DND-41 (cell line): Measurements from ENCODE around the gene ERCC6L2.

Experiments used
- ATAC-seq: fragments of 200-7000 bp; cut with Tn5 transposase; 3 replicates; pipeline ENCODE4 v1.9.1; 2021; ENCODE audit warnings: low read depth; ENCODE audit not compliant: insufficient read depth
- DNase-seq: peaks from one replicate; pipeline ENCODE4 v3.0.0-alpha.2; 2020
- H2AFZ ChIP-seq: 2 replicates; pipeline ENCODE4 v1.6.0; 2012; ENCODE audit warnings: low read depth, low read length
- H3K27ac ChIP-seq: 2 replicates; pipeline ENCODE4 v1.5.1; 2012; ENCODE audit warnings: low read length, inconsistent platforms
- H3K27me3 ChIP-seq: fragments of 200-600 bp; sonication (generic); 2 replicates; pipeline ENCODE4 v1.6.0; 2012; ENCODE audit warnings: low read length, mild to moderate bottlenecking, inconsistent platforms; ENCODE audit not compliant: insufficient read depth, poor library complexity
- H3K36me3 ChIP-seq: 2 replicates; pipeline ENCODE4 v1.5.1; 2012; ENCODE audit warnings: low read length, inconsistent platforms; ENCODE audit not compliant: insufficient read depth
- H3K4me1 ChIP-seq: 2 replicates; pipeline ENCODE4 v1.5.1; 2012; ENCODE audit warnings: mild to moderate bottlenecking, low read length; ENCODE audit not compliant: insufficient read depth
- H3K4me2 ChIP-seq: 2 replicates; pipeline ENCODE4 v1.6.0; 2012; ENCODE audit warnings: mild to moderate bottlenecking, moderate library complexity, low read length, inconsistent platforms; ENCODE audit not compliant: insufficient read depth
- H3K4me3 ChIP-seq, 2 experiments: fragments of 200-600 bp in 1 of 2; shearing (Covaris generic) in 1 of 2; 2 replicates each; pipeline ENCODE4 v1.5.1; 2012 to 2016; ENCODE audit warnings: inconsistent platforms in 2 of 2, low read length in 2 of 2, mild to moderate bottlenecking in 2 of 2, low read depth in 1 of 2, moderate library complexity in 1 of 2
- H3K79me2 ChIP-seq: 2 replicates; pipeline ENCODE4 v1.6.0; 2012; ENCODE audit warnings: low read length, inconsistent platforms; ENCODE audit not compliant: insufficient read depth
- H3K9ac ChIP-seq: 2 replicates; pipeline ENCODE4 v1.6.0; 2012; ENCODE audit warnings: low read depth, mild to moderate bottlenecking, inconsistent platforms, low read length, moderate library complexity
- H3K9me3 ChIP-seq: 2 replicates; pipeline ENCODE4 v1.5.1; 2012; ENCODE audit warnings: low read length, moderate library complexity, mild to moderate bottlenecking, inconsistent platforms; ENCODE audit not compliant: insufficient read depth, severe bottlenecking
- H4K20me1 ChIP-seq: 2 replicates; pipeline ENCODE4 v1.6.0; 2012; ENCODE audit warnings: low read length; ENCODE audit not compliant: insufficient read depth
- CTCF ChIP-seq: IDR thresholded peaks from 2 replicates; pipeline ENCODE4 v1.5.1; 2012; ENCODE audit warnings: borderline replicate concordance, low read length, moderate library complexity, mild to moderate bottlenecking; ENCODE audit not compliant: poor library complexity, severe bottlenecking; ENCODE audit errors: extremely low read depth
- EZH2 ChIP-seq: IDR thresholded peaks from 3 replicates; pipeline ENCODE4 v1.6.1; 2012; ENCODE audit warnings: borderline replicate concordance, low read depth, mild to moderate bottlenecking, moderate library complexity, low read length, inconsistent platforms; ENCODE audit not compliant: severe bottlenecking

ERCC6L2 gene

GRCh38 chr9:95927271-95928004, 51.9 kb downstream of the ERCC6L2 start:
- H2AFZ ChIP-seq = no peak overlapping the region
- H3K4me3 ChIP-seq = no peak overlapping the region
- H3K4me1 ChIP-seq = no peaks in the 10 kb centered on the region
- H3K4me2 ChIP-seq = no peak overlapping the region
- no peak overlapping the region for H3K9ac ChIP-seq
- DNase-seq (no peak), ATAC-seq (no peak)
- TF ChIP-seq EZH2 = no peak
- no peak for TF ChIP-seq CTCF
- no peaks in the 10 kb centered on the region for H3K9me3 ChIP-seq
- H3K79me2 ChIP-seq = no peaks in the 10 kb centered on the region
- no peak overlapping the region for H3K27ac ChIP-seq
- peaks cover 66% of the 10 kb centered on the region for H3K36me3 ChIP-seq
- H4K20me1 ChIP-seq = no peaks in the 10 kb centered on the region
- H3K27me3 ChIP-seq = no peaks in the 10 kb centered on the region

DNA sequence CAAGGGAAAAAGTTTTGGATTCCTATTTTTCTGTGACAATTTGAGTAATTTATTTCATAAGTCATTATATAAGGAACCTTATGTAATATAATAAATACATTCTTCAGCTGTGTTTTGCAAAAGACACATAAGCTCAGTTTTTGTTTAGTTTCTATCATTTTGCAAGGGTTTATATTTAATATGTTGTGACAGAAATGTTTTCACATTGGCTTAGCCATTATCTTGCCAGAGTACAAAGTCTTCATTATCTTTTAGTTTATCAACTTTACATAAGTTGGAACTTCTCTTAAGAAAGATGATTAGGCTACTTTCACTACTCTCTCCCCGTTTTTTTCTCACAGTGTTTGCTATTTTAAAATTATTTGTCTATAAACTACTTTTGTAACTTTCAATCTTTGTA, 54.8 kb downstream of the ERCC6L2 start:
- H3K27me3 ChIP-seq = no peaks in the 10 kb centered on the region
- no peak overlapping the region for H3K4me2 ChIP-seq
- H2AFZ ChIP-seq = no peak overlapping the region
- DNase-seq (no peak), ATAC-seq (no peak)
- no peak overlapping the region for H3K4me3 ChIP-seq
- H3K9ac ChIP-seq = no peak overlapping the region
- H3K27ac ChIP-seq = no peak overlapping the region
- H4K20me1 ChIP-seq = no peaks in the 10 kb centered on the region
- H3K9me3 ChIP-seq = no peaks in the 10 kb centered on the region
- H3K79me2 ChIP-seq = no peaks in the 10 kb centered on the region
- TF ChIP-seq EZH2 (no peak), CTCF (no peak)
- H3K36me3 ChIP-seq = peaks cover 76% of the 10 kb centered on the region
- no peaks in the 10 kb centered on the region for H3K4me1 ChIP-seq

DNA sequence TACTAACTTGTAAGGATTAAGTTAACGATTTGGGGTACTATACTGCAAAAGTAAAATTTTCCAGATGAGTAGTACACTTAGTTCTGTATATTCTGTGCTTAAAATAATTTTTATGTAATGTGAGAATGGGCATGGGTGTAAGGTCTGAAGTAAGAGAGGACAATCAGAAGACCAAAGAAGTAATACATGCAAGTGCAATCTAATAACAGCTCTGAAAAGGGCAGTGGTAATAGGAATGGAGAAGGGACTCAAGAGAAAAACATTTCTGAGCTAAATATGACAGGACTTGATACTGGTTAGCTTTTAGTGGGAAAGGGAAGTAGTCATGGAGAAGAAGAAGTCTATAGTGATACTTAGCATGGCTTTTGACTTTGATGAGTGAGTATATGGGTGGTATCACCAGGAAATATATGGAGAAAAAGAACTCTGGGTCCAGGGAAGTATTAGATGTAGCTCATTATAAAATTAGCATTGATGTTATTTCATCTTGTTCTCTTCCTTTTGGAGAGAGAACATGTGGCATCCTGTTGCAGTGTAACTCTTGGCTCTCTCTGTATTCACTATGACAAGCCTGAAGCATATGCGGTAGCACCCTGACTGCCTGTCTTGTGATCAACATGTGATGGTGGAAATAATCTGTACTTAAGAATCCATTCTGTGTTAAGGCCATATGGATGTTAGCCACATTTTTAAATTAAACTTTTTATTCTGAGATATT, 60.5 kb downstream of the ERCC6L2 start:
- TF ChIP-seq EZH2 (no peak), CTCF (no peak)
- no peak for ATAC-seq
- Histone ChIP-seq H3K4me1 (no peaks in the 10 kb centered on the region), H3K27me3 (no peaks in the 10 kb centered on the region), H3K9me3 (peaks cover 6% of the 10 kb centered on the region), H3K4me3 (no peak overlapping the region), H3K9ac (no peak overlapping the region), H3K4me2 (no peak overlapping the region), H4K20me1 (no peaks in the 10 kb centered on the region), H3K79me2 (no peaks in the 10 kb centered on the region), H2AFZ (no peak overlapping the region), H3K36me3 (peaks cover 83% of the 10 kb centered on the region), H3K27ac (no peak overlapping the region)
- DNase-seq = no peak
